ENCODE results near the gene TLE5.

GRCh38 chr19:3108775-3109174 lies 46.5 kb upstream of the TLE5 start:
- peak; percentile 58 to 87 for TF ChIP-seq CTCF (IDR thresholded peaks at IDR 0.05)
- no peak for TF ChIP-seq POLR2A (IDR thresholded peaks at IDR 0.05)
- TF ChIP-seq POLR2AphosphoS5 (IDR thresholded peaks at IDR 0.05): no peak
- TF ChIP-seq EP300 (IDR thresholded peaks at IDR 0.05): no peak

Data from suprapubic skin (tissue), 4 donors.